GM18909 (cell line): ENCODE results near the gene BEST1.
"Not testable (repeated sequence)": the region's sequence is repeated elsewhere in the genome, so short reads cannot be mapped to it uniquely, and the experiment has no call there.

Experiments
- ATAC-seq: cut with Tn5 transposase; IDR thresholded peaks from one replicate; pipeline ENCODE4 v1.9.1; 2021; ENCODE audit warnings: mild to moderate bottlenecking; ENCODE audit not compliant: unreplicated experiment, poor library complexity

Gene BEST1

GRCh38 chr11:61946894-61947293 is 3.3 kb upstream of the BEST1 start:
- ATAC-seq, result no peak

DNA sequence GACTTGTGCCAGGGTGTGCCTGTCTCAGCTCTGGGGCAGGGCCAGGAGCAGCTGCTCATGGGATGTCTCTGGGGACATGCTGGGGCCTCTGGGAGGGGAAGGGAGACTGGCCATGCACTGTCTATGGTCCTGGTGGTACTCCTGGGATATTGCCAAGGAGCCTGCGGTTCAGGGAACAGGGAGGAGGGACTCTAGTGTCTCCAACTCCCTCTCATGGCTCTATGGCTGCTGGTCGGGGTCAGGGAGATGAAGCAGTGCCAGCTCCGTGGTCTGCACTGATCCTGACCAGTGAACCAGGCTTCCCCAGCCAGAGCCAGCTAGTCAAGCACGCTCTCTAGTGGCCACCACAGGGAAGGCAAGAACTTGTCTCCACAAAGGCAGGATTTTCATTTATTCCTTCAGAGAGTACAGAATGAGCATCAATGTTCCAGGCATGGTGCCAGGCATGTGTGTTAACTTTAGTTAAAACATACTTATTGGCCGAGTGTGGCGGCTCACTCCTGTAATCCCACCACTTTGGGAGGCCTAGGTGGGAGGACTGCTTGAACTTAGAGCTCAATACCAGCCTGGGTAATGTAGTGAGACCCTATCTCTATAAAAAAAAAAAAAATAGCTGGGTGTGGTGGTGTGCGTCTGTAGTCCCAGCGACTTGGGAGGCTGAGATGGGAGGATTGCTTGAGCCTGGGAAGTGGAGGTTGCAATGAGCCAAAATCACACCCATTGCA is 2.5 kb upstream of the BEST1 start:
- no peak for ATAC-seq

GRCh38 chr11:61948505-61948904 is 1.6 kb upstream of the BEST1 start:
- no peak for ATAC-seq

- no peak for ATAC-seq
Observed at GRCh38 chr11:61949169-61950034, 749 bp upstream of the BEST1 start.

GRCh38 chr11:61951484-61952135 is 1.5 kb downstream of the BEST1 start:
- no peak for ATAC-seq

DNA sequence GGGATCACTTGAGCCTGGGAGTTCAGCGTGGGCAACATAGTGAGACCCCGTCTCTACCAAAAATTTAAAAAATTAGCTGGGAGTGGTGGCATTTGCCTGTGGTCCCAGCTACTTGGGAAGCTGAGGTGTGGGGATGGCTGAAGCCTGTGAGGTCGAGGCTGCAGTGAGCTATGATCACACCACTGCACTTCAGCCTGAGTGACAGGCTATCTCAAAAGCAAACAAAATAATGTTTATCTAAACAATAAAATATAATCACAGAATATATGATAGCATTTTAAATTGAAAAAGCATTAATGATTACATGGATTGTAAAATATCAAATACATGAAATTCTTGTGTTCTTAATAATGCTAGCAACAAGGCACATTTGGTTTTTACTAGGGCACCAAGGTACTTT is 2.7 kb downstream of the BEST1 start:
- no peak for ATAC-seq

DNA sequence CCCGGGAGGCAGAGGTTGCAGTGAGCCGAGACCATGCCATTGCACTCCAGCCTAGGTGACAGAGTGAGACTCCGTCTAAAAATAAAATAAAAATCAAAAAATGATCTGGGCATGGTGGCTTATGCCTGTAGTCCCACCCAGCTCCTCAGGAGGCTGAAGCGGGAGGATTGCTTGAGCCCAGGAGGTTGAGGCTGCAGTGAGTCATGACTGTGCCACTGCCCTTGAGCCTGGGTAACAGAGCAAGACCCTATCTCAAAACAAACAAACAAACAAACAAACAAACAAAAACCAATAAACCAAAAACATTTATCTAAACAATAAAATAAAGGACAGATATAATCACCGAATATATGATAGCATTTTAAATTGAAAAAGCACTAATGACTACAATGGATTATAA is 3.5 kb downstream of the BEST1 start:
- ATAC-seq, result not testable (repeated sequence)

DNA sequence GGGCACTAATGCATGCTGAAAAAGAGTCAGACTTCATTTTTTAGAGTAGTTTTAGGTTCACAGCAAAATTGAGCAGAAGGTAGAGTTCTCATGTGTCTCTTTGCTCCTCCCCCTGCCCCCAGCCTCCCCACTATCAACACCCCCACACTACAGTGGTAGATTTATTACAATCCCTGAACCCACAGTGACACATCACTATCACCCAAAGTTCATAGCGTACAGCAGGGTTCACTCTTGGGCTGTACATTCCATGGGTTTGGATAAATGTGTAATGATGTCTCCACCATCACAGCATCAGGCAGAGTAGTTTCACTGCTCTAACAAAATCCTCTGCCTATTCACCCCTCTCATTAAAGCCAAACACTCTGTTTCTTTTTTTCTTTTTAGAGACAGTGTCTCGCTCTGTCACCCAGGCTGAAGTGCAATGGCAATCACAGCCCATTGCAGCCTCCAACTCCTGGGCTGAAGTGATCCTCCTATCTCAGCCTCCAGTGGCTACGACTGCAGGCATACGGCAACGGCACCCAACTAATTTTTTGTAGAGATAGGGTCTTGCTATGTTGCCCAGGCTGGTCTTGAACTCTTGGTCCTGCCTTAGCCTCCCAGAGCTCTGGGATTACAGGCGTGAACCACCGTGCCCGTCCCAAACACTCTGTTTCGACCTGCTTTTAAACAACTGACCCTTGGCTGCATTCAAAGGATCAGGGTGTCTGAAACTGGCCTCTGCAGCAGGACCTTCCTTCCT is 4.1 kb downstream of the BEST1 start:
- ATAC-seq, result no peak

GRCh38 chr11:61954851-61955421 is 4.8 kb downstream of the BEST1 start:
- ATAC-seq, result no peak

DNA sequence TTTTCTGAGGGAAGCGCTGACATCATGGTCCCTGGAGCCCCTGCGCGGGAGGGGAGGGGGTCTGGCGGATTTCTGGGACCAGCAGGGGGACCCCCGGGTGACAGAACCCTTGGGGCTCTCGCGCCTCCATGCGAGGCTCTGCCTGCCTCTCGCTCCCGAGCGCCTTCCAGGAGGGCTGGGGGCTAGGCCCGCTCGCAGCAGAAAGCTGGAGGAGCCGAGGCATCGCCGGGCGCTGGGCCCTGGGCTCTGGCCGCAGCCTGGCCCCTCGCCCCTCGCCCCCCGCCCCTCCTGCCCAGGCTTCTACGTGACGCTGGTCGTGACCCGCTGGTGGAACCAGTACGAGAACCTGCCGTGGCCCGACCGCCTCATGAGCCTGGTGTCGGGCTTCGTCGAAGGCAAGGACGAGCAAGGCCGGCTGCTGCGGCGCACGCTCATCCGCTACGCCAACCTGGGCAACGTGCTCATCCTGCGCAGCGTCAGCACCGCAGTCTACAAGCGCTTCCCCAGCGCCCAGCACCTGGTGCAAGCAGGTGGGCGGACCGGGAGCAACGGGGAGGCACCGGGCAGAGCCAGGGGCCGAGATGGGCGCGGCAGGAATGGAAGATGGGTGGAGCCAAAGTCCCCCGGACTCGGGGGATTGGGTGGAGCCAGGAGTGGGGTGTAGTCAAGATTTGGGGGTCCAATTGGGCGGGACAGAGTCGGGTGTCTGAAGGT is 5.4 kb downstream of the BEST1 start:
- no peak for ATAC-seq

DNA sequence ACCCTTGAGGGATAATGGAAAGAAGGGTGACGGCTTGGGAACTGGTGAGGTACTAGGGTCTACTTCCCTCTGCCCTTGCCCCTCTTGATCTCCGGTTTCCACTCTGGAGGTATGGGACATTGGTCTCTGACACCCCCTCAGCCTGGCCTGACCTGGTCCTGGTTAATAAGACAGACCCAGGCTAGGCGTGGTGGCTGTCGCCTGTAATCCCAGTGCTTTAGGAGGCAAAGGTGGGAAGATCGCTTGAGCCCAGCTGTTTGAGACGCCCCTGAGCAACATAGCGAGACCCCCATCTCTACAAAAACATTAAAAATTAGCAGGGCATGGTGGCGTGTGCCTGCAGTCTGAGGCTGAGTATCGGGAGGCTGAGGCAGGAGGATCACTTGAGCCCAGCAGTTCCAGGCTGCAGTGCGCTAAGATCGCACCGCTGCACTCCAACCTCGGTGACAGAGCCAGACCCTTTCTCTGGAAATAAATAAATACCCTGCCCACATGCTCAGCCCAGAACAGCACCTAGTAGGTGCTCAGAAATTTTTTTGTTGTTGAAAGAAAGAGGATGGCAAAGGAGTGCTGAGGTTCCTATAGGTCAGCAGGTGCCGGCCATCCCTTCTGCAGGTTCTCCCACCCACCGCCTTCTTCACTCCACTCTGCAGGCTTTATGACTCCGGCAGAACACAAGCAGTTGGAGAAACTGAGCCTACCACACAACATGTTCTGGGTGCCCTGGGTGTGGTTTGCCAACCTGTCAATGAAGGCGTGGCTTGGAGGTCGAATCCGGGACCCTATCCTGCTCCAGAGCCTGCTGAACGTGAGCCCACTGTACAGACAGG is 6.3 kb downstream of the BEST1 start:
- no peak for ATAC-seq

- ATAC-seq, result no peak
Observed at GRCh38 chr11:61957021-61957770, 7.0 kb downstream of the BEST1 start.

DNA sequence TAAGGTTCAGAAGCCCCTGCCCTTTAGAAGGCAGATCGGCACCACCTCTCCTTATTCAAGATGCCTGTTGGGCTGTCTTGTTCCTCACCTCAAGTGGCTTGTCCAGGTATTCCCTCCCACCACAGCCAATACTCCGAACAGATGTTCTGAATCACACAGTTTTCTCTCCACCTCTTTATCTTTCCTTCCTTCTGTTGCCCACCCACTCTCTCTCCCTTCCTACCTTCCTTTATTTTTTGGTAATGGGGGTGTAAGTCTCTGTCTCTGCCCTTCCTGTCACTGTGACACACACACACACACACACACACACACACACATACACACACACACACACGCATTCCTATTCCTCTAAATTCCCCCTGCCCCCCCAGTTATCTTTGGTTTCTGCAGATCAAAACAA is 8.4 kb downstream of the BEST1 start:
- ATAC-seq, result no peak

DNA sequence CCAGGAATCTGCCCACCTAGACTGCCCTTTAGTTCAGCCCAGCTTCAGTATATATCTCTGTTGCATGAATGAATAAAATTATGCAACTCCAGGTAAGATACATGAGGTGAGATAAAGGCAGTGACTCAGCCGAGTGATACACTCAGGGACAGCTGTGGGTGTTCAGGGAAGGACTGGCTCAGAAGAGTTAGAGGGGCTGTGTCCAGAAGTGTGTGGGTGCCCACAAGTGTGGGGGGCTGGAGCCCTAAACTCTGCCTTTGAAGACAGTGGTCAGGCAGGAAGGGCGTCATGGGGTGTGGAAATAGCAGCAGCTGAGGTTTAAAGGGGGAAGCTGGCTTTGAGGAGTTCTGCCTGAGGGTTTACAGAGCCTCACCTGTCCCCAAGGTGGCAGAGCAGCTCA is 9.0 kb downstream of the BEST1 start:
- no peak for ATAC-seq

- ATAC-seq, result no peak
Observed at GRCh38 chr11:61959678-61960077, 9.5 kb downstream of the BEST1 start.

GRCh38 chr11:61960532-61960931 is 10.4 kb downstream of the BEST1 start:
- ATAC-seq, result no peak

DNA sequence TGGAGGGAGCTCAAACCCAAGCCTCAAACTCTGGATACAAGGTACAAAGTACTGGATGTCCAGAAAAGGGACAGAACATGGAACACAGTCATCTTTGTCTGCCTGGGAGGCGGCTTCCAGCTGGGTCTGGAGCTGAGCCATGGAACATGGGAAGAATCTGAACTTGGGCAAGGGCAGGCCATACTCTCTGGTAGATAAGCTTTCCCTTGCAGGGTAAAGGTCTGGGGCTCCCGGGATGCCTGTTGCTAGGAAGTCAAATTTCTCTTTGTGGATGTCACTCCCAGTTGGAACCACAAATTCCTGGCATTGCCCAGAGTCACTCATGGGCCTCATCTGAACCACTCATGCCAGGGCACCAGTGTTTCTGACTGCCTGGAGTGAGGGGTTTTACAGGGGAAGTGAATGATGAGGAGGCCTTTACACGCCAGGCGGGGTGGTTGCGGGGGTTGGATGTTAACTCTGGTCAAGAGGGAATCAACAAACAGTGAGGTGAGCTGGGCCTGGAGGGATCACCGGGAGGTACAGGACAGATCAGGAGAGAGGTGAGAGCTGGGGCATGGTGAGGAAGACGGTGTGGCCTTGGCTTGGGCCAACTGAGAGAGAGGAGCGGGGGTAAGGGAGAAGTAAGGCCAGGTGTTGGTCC is 11.5 kb downstream of the BEST1 start:
- no peak for ATAC-seq
